Endothelial cell of umbilical vein (primary cell): ENCODE measurements around the gene C10orf143. TPM values are rescaled to one million over a fixed set of nuclear protein-coding genes. Genes with fewer than 3 reads are reported as not detected.

Experiments
- BruUV-seq: library from RNA; stranded (reverse); fragments of 400-500 nt; replicated peaks from 2 replicates; lab custom pipeline; 2021; lab: Mats Ljungman, UMichigan
- CTCF ChIA-PET: fragments of 300-600, 350-600 bp; sonication (Branson Sonifier 250); formaldehyde crosslinking; loops from one replicate; lab custom pipeline; 2021; ENCODE audit warnings: antibody characterized with exemption, inconsistent platforms; lab: Charles Lee
- POLR2A ChIA-PET: fragments of 300-600, 350-600 bp; sonication (Branson Sonifier 250); formaldehyde crosslinking; loops from one replicate; lab custom pipeline; 2021; ENCODE audit warnings: antibody characterized with exemption, inconsistent platforms; lab: Charles Lee
- DNase-seq: peaks from one replicate; pipeline ENCODE4 v3.0.0-alpha.2; 2011; ENCODE audit warnings: low read depth, low spot score
- FAIRE-seq: peaks from 2 replicates; lab custom pipeline; 2011; peaks lifted over from hg19 to GRCh38; lab: Jason Lieb, UNC
- H2AFZ ChIP-seq: 2 replicates; pipeline ENCODE4 v1.6.0; 2012; ENCODE audit warnings: low read depth, low read length, control low read depth, inconsistent platforms
- H3K27ac ChIP-seq: 2 replicates; pipeline ENCODE4 v1.5.1; 2011; ENCODE audit warnings: low read depth, mild to moderate bottlenecking, control low read depth, low read length, moderate library complexity; ENCODE audit not compliant: insufficient read depth
- H3K27me3 ChIP-seq, 2 experiments: 2 replicates each; pipeline versions ENCODE4 v1.6.0 to v1.6.1; 2011; ENCODE audit warnings: low read length in 2 of 2, mixed read lengths in 1 of 2; ENCODE audit not compliant: control insufficient read depth in 2 of 2, insufficient read depth in 2 of 2
- H3K36me3 ChIP-seq, 2 experiments: 2 replicates in 1 of 2; 3 replicates in 1 of 2; pipeline ENCODE4 v1.5.1; 2011; ENCODE audit warnings: low read length in 2 of 2, mild to moderate bottlenecking in 1 of 2, moderate library complexity in 1 of 2; ENCODE audit not compliant: control insufficient read depth in 2 of 2, insufficient read depth in 2 of 2; ENCODE audit errors: extremely low read depth in 1 of 2
- H3K4me1 ChIP-seq: 3 replicates; pipeline ENCODE4 v1.5.1; 2011; ENCODE audit warnings: mild to moderate bottlenecking, low read length; ENCODE audit not compliant: control insufficient read depth, insufficient read depth; ENCODE audit errors: extremely low read depth
- H3K4me2 ChIP-seq: 2 replicates; pipeline ENCODE4 v1.6.1; 2011; ENCODE audit warnings: low read length, control low read depth, mixed read lengths; ENCODE audit not compliant: insufficient read depth
- H3K4me3 ChIP-seq, 3 experiments: fragments of 200-600 bp in 1 of 3; sonication (generic), shearing (Covaris generic) in 1 of 3; replicated peaks in 1 of 3; 2 replicates each; pipeline ENCODE4 v1.5.1; 2011 to 2016; ENCODE audit warnings: control low read depth in 3 of 3, low read length in 3 of 3, mild to moderate bottlenecking in 2 of 3, inconsistent platforms in 1 of 3, low read depth in 1 of 3, moderate library complexity in 1 of 3; ENCODE audit not compliant: insufficient read depth in 1 of 3
- H3K79me2 ChIP-seq: 2 replicates; pipeline ENCODE4 v1.6.0; 2012; ENCODE audit warnings: low read length, inconsistent platforms; ENCODE audit not compliant: control insufficient read depth, insufficient read depth
- H3K9ac ChIP-seq: replicated peaks from 2 replicates; pipeline ENCODE3; 2011; ENCODE audit warnings: low read length, control low read depth; ENCODE audit not compliant: insufficient read depth; ENCODE audit errors: extremely low read depth
- H3K9me1 ChIP-seq: replicated peaks from 3 replicates; pipeline ENCODE4 v1.6.0; 2011; ENCODE audit warnings: mild to moderate bottlenecking, low read length; ENCODE audit not compliant: control insufficient read depth, insufficient read depth; ENCODE audit errors: extremely low read depth
- H3K9me3 ChIP-seq: replicated peaks from 2 replicates; pipeline ENCODE4 v1.5.1; 2012; ENCODE audit warnings: low read length, inconsistent platforms; ENCODE audit not compliant: control insufficient read depth, insufficient read depth
- H4K20me1 ChIP-seq: replicated peaks from 2 replicates; pipeline ENCODE3; 2011; ENCODE audit warnings: mild to moderate bottlenecking, low read length; ENCODE audit not compliant: control insufficient read depth, insufficient read depth; ENCODE audit errors: extremely low read depth
- CTCF ChIP-seq, 2 donors: IDR thresholded peaks; 1 replicate in 1 of 2; 2 replicates in 1 of 2; pipeline ENCODE4 v1.5.1; 2011; ENCODE audit warnings: low read length in 2 of 2, mild to moderate bottlenecking in 2 of 2, moderate library complexity in 2 of 2, control low read depth in 1 of 2, inconsistent platforms in 1 of 2, low read depth in 1 of 2; ENCODE audit not compliant: insufficient read depth in 1 of 2; ENCODE audit errors: extremely low read depth in 1 of 2
- EZH2 ChIP-seq: IDR thresholded peaks from 2 replicates; pipeline ENCODE4 v1.6.1; 2012; ENCODE audit warnings: borderline replicate concordance, low read depth, mild to moderate bottlenecking, moderate library complexity, low read length, inconsistent platforms; ENCODE audit not compliant: severe bottlenecking
- FOS ChIP-seq: IDR thresholded peaks from 2 replicates; pipeline ENCODE4 v1.6.1; 2011; ENCODE audit warnings: mild to moderate bottlenecking, low read length, moderate library complexity, borderline replicate concordance; ENCODE audit not compliant: insufficient read depth
- GATA2 ChIP-seq: IDR thresholded peaks from 2 replicates; pipeline ENCODE4 v1.7.0; 2011; ENCODE audit warnings: low read depth, mild to moderate bottlenecking, moderate library complexity, mixed read lengths, low read length; ENCODE audit not compliant: insufficient read length, insufficient read depth
- JUN ChIP-seq: IDR thresholded peaks from 2 replicates; pipeline ENCODE4 v1.6.1; 2011; ENCODE audit warnings: borderline replicate concordance, low read depth; ENCODE audit not compliant: insufficient read length, insufficient read depth
- MAX ChIP-seq: IDR thresholded peaks from 2 replicates; pipeline ENCODE4 v1.6.1; 2011; ENCODE audit not compliant: insufficient read depth, insufficient read length
- MYC ChIP-seq: IDR thresholded peaks from one replicate; pipeline ENCODE4 v1.6.1; 2011; ENCODE audit warnings: mild to moderate bottlenecking, low read depth, low read length
- POLR2A ChIP-seq: IDR thresholded peaks from 2 replicates; pipeline ENCODE4 v1.6.1; 2012; ENCODE audit warnings: low read depth, mild to moderate bottlenecking, control low read depth, low read length
- POLR2AphosphoS5 ChIP-seq: IDR thresholded peaks from 2 replicates; pipeline ENCODE4 v1.6.1; 2012; ENCODE audit warnings: low read depth, mild to moderate bottlenecking, control low read depth, low read length, moderate library complexity; ENCODE audit not compliant: insufficient read depth
- dilution Hi-C: fragments of 300-500 bp; cut with MboI; formaldehyde crosslinking; loops from one replicate; pipeline ENCODE4 v1.15.0; 2019; ENCODE audit warnings: low sequenced_read_pairs; ENCODE audit not compliant: extremely low pct_ligation_motif_present
- intact Hi-C: fragments of 100-400 bp; cut with micrococcal nuclease; formaldehyde crosslinking; loops from one replicate; pipeline ENCODE4 v1.10.0; 2022
- polyA plus RNA-seq, 4 experiments: library from polyadenylated mRNA; depleted of rRNA in 3 of 4; stranded (reverse) in 3 of 4; unstranded in 1 of 4; fragments of >200 nt; gene quantifications; 2 replicates each; pipeline versions ENCODE4 v1.2.1 to v1.2.3, GENCODE V29; 2011 to 2012; ENCODE audit warnings: missing spikeins in 1 of 4
- total RNA-seq: library from RNA; stranded (reverse); gene quantifications from 2 replicates; pipeline ENCODE4 v1.2.3, GENCODE V29; 2021

C10orf143 gene
- total and polyA plus RNA-seq, 2 donors (not counting 3 experiments of a cell fraction or from before 2014, with no cell fraction given), result 0.26 to 0.44 TPM

- POLR2A ChIA-PET, result no interaction called here
- no peak for DNase-seq
- CTCF ChIA-PET, result no interaction called here
- H3K4me2 ChIP-seq, result no peak overlapping the region
- intact Hi-C loops (no loop called here), dilution Hi-C loops (no loop called here)
- FAIRE-seq, result no peak
- no peaks in the 10 kb centered on the region for H3K4me1 ChIP-seq
- no peaks in the 10 kb centered on the region for H3K36me3 ChIP-seq
- no TSS peak for BruUV-seq
- no peaks in the 10 kb centered on the region for H3K79me2 ChIP-seq
- H3K9ac ChIP-seq, result no peak overlapping the region
- no peak for TF ChIP-seq MAX
- no peak for TF ChIP-seq POLR2A
- no peak for TF ChIP-seq EZH2
- no peak for TF ChIP-seq FOS
- no peak for TF ChIP-seq POLR2AphosphoS5
- no peak for TF ChIP-seq GATA2
- TF ChIP-seq MYC, result no peak
- no peak for TF ChIP-seq JUN
- TF ChIP-seq CTCF (IDR thresholded peaks at IDR 0.05; ENCODE audit: extremely low read depth in 1 of 2, insufficient read depth in 1 of 2, low read depth in 1 of 2, low read length in 2 of 2), result no peak
- no peak overlapping the region for H2AFZ ChIP-seq
- H3K27ac ChIP-seq, result no peak overlapping the region
- no peaks in the 10 kb centered on the region for H4K20me1 ChIP-seq
- no peak overlapping the region for H3K4me3 ChIP-seq
- H3K27me3 ChIP-seq, result no peaks in the 10 kb centered on the region
- H3K9me1 ChIP-seq, result no peaks in the 10 kb centered on the region
- H3K9me3 ChIP-seq, result no peaks in the 10 kb centered on the region
Observed at GRCh38 chr10:130043491-130043890, 67.1 kb downstream of the C10orf143 start.
